ENCODE data around the gene SSX2B. TPM values are rescaled to one million over a fixed set of nuclear protein-coding genes. Genes with fewer than 3 reads are reported as not detected.
"Not testable (repeated sequence)": the region's sequence is repeated elsewhere in the genome, so short reads cannot be mapped to it uniquely, and the experiment has no call there.

Gene SSX2B
- total RNA-seq, result not detected

GRCh38 chrX:52750952-52751351, at the start of gene SSX2B:
TSS of gene SSX2B (plus strand) at chrX:52751252. CDS start at chrX:52752681, 1,429 bp downstream.
- H3K9me3 ChIP-seq, H3K36me3 ChIP-seq, DNase-seq, H3K27ac ChIP-seq, H3K4me1 ChIP-seq, H3K27me3 ChIP-seq, H3K4me3 ChIP-seq: not testable (repeated sequence)

- H3K36me3 ChIP-seq, H3K4me1 ChIP-seq, H3K27me3 ChIP-seq, H3K27ac ChIP-seq, DNase-seq, H3K9me3 ChIP-seq, H3K4me3 ChIP-seq: not testable (repeated sequence)
Measured at GRCh38 chrX:52707078-52707477, 44.0 kb upstream of the SSX2B start, which contains the start of gene SSX2. TSS of gene SSX2 (minus strand) at chrX:52707178. CDS start at chrX:52705749, 1,429 bp downstream.

GRCh38 chrX:52765983-52766382, 14.9 kb downstream of the SSX2B start:
- not testable (repeated sequence) for H3K36me3 ChIP-seq, H3K27ac ChIP-seq, H3K9me3 ChIP-seq, DNase-seq, H3K4me3 ChIP-seq, H3K27me3 ChIP-seq, H3K4me1 ChIP-seq

GRCh38 chrX:52773504-52773903, 22.5 kb downstream of the SSX2B start:
- H3K36me3 ChIP-seq, H3K27ac ChIP-seq, H3K4me3 ChIP-seq, H3K9me3 ChIP-seq, H3K27me3 ChIP-seq, H3K4me1 ChIP-seq, DNase-seq: not testable (repeated sequence)

GRCh38 chrX:52797327-52797726, 46.3 kb downstream of the SSX2B start, which contains the start of gene SPANXN5:
TSS of gene SPANXN5 (minus strand) at chrX:52797427. CDS start at chrX:52797348, 79 bp downstream.
- not testable (repeated sequence) for H3K4me1 ChIP-seq, H3K27me3 ChIP-seq, H3K9me3 ChIP-seq, DNase-seq, H3K36me3 ChIP-seq, H3K4me3 ChIP-seq, H3K27ac ChIP-seq

GRCh38 chrX:52804876-52805275, 53.8 kb downstream of the SSX2B start:
- H3K4me3 ChIP-seq, H3K36me3 ChIP-seq, H3K4me1 ChIP-seq, H3K27me3 ChIP-seq, DNase-seq, H3K9me3 ChIP-seq, H3K27ac ChIP-seq: not testable (repeated sequence)

Small RNA genes within 50 kb of the gene (small RNA-seq; reads per million reads assigned to genes)
- gene AC244505.3 (0 reads per million in 2 donors), gene AC244505.5 (0 reads per million in 2 donors), gene AC244505.6 (0 reads per million in 2 donors), gene AC244505.7 (0 reads per million in 2 donors)

Other genes with a start within 250 kb of the SSX2B start
- not detected for gene XAGE1B, start 234.2 kb upstream of the SSX2B start, total RNA-seq
- gene SSX7, start 96.4 kb upstream of the SSX2B start, total RNA-seq, result not detected
- gene SSX2, start 44.1 kb upstream of the SSX2B start, total RNA-seq, result not detected
- not detected for gene SPANXN5, start 46.2 kb downstream of the SSX2B start, total RNA-seq
- gene XAGE5, start 60.0 kb downstream of the SSX2B start, total RNA-seq, result not detected
- gene XAGE3, start 116.8 kb downstream of the SSX2B start, total RNA-seq, result not detected
- 100 to 1,000 TPM in 1 of 4 donors, 10 to 100 TPM in 3; 26.6 to 102 (median 64.4) TPM for gene FAM156B, start 146.1 kb downstream of the SSX2B start, total RNA-seq
- gene FAM156A, start 207.3 kb downstream of the SSX2B start, total RNA-seq, result 10 to 100 TPM; 18.3 to 50.3 (median 29.6) TPM

All from Peyer's patch (tissue), 4 donors.